ENCODE measurements around the gene YWHAG. TPM values are rescaled to one million over a fixed set of nuclear protein-coding genes. Genes with fewer than 3 reads are reported as not detected.

Gene YWHAG
- total RNA-seq, 1 donor from 2014 or later, result 190 TPM

GRCh38 chr7:76325092-76325491 lies 33.7 kb downstream of the YWHAG start:
- H3K4me2 ChIP-seq, result no peak overlapping the region
- H3K27ac Mint-ChIP-seq, result no peak overlapping the region
- peaks cover 60% of the 10 kb centered on the region for H3F3A ChIP-seq (ENCODE audit: low read depth)
- peaks cover 3% of the 10 kb centered on the region for H3K27me3 Mint-ChIP-seq (ENCODE audit: insufficient read depth, low read depth)
- H3K27ac ChIP-seq, result peak overlapping the region; percentile 16
- no peaks in the 10 kb centered on the region for H3K27me3 ChIP-seq
- peaks cover 32% of the 10 kb centered on the region for H3K36me3 Mint-ChIP-seq
- no peaks in the 10 kb centered on the region for H3K9me3 ChIP-seq (ENCODE audit: low read depth)
- H3K4me3 Mint-ChIP-seq, result no peak overlapping the region
- H3K9ac ChIP-seq, result no peak overlapping the region
- DNase-seq (ENCODE audit: low spot score), result no peak
- peaks cover 67% of the 10 kb centered on the region for H4K20me1 ChIP-seq (ENCODE audit: low read depth)
- H3K36me3 ChIP-seq, result no peaks in the 10 kb centered on the region
- TF ChIP-seq CTCF (IDR thresholded peaks at IDR 0.05) (no peak), EZH2 (IDR thresholded peaks at IDR 0.05) (no peak), EZH2phosphoT487 (IDR thresholded peaks at IDR 0.05) (no peak)
- peaks cover 62% of the 10 kb centered on the region for H3K79me2 ChIP-seq (ENCODE audit: low read depth)
- H3K4me1 ChIP-seq, result no peaks in the 10 kb centered on the region
- H3K4me1 Mint-ChIP-seq, result no peaks in the 10 kb centered on the region
- no peak overlapping the region for H2AFZ ChIP-seq (replicated peaks)
- no peak overlapping the region for H3K4me3 ChIP-seq
- H3K9me3 Mint-ChIP-seq, result no peaks in the 10 kb centered on the region

- Mint-ChIP-seq H3K27me3 (ENCODE audit: insufficient read depth, low read depth) (peaks cover 11% of the 10 kb centered on the region), H3K4me1 (peaks cover 20% of the 10 kb centered on the region), H3K27ac (peak overlapping the region; percentile 51), H3K4me3 (peak overlapping the region; percentile 90), H3K9me3 (no peaks in the 10 kb centered on the region), H3K36me3 (peaks cover 7% of the 10 kb centered on the region)
- DNase-seq (ENCODE audit: low spot score), result peak; percentile 78
- Histone ChIP-seq H4K20me1 (ENCODE audit: low read depth) (peaks cover 16% of the 10 kb centered on the region), H3K27ac (peak overlapping the region; percentile 90), H3K9me3 (ENCODE audit: low read depth) (no peaks in the 10 kb centered on the region), H3K27me3 (no peaks in the 10 kb centered on the region), H3K4me3 (peak overlapping the region; percentile 56), H3K4me1 (peaks cover 15% of the 10 kb centered on the region), H3K9ac (peak overlapping the region; percentile 51), H3K36me3 (no peaks in the 10 kb centered on the region), H3K4me2 (peak overlapping the region; percentile 77), H3K79me2 (ENCODE audit: low read depth) (peaks cover 14% of the 10 kb centered on the region), H2AFZ (replicated peaks) (peak overlapping the region; percentile 44), H3F3A (ENCODE audit: low read depth) (peaks cover 63% of the 10 kb centered on the region)
- TF ChIP-seq EZH2phosphoT487 (IDR thresholded peaks at IDR 0.05) (no peak), CTCF (IDR thresholded peaks at IDR 0.05) (peak; percentile 26)
These were observed 40.1 kb downstream of the YWHAG start for GRCh38 chr7:76318488-76319353.

- Mint-ChIP-seq H3K9me3 (no peaks in the 10 kb centered on the region), H3K27ac (peak overlapping the region; percentile 98), H3K4me1 (peaks cover 20% of the 10 kb centered on the region), H3K4me3 (peak overlapping the region; percentile 90), H3K27me3 (ENCODE audit: insufficient read depth, low read depth) (peaks cover 15% of the 10 kb centered on the region), H3K36me3 (peaks cover 7% of the 10 kb centered on the region)
- Histone ChIP-seq H3K4me1 (peaks cover 15% of the 10 kb centered on the region), H3K4me3 (peak overlapping the region; percentile 56), H3K79me2 (ENCODE audit: low read depth) (peaks cover 14% of the 10 kb centered on the region), H3F3A (ENCODE audit: low read depth) (peaks cover 55% of the 10 kb centered on the region), H3K9me3 (ENCODE audit: low read depth) (no peaks in the 10 kb centered on the region), H3K4me2 (peak overlapping the region; percentile 77), H2AFZ (replicated peaks) (peak overlapping the region; percentile 44), H3K27ac (peak overlapping the region; percentile 90), H3K36me3 (no peaks in the 10 kb centered on the region), H3K27me3 (no peaks in the 10 kb centered on the region), H4K20me1 (ENCODE audit: low read depth) (peaks cover 12% of the 10 kb centered on the region), H3K9ac (peak overlapping the region; percentile 51)
- TF ChIP-seq EZH2 (IDR thresholded peaks at IDR 0.05) (no peak), EZH2phosphoT487 (IDR thresholded peaks at IDR 0.05) (no peak), CTCF (IDR thresholded peaks at IDR 0.05) (no peak)
- peak; percentile 99 for DNase-seq (ENCODE audit: low spot score)
These were observed 40.9 kb downstream of the YWHAG start for GRCh38 chr7:76317782-76318487.

All from neural progenitor cell (in vitro differentiated cells).